Suppressor macrophage treated with lipopolysaccharide for 4 hours (primary cell): ENCODE data around the gene WDR76.
"Not testable (repeated sequence)": the region's sequence is repeated elsewhere in the genome, so short reads cannot be mapped to it uniquely, and the experiment has no call there.

Experiments used
- DNase-seq: peaks from one replicate; pipeline ENCODE4 v3.0.0-alpha.2; 2020

WDR76 gene

DNA sequence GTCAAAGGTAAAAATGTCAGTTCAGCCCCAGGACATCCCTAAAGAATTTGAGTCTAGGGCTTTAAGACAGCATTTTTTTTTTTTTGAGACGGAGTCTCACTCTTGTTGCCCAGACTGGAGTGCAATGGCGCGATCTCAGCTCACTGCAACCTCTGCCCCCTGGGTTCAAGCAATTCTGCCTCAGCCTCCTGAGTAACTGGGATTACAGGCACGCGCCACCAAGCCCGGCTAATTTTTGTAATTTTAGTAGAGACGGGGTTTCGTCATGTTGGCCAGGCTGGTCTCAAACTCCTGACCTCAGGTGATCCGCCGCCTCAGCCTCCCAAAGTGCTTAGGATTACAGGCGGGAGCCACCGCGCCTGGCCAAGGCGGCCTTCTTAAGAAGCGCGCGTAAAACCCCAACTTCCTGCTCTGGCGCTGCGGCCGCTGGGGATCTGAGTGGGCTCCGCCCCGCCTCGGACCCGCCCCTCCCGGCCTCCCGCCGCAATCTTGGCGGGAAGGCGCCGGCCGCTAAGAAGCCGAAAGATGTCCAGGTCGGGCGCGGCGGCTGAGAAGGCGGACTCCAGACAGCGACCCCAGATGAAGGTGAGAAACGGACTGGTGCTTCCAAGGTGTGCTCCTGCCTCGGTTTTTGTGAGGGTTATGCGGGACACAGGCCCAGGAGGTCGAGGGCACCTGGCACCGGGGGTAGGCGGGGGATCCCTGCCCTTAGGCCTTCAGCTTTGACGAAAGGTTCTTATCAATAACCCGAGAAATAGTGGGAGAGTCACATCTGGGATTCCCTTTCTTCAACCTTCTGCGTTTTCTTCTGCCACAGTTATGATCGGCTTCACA, at the start of gene WDR76:
TSS of gene WDR76 (plus strand) at position 495 of the 834 bp plus-strand sequence. CDS start at position 526, 31 bp downstream.
- DNase-seq: peak; percentile 90

DNA sequence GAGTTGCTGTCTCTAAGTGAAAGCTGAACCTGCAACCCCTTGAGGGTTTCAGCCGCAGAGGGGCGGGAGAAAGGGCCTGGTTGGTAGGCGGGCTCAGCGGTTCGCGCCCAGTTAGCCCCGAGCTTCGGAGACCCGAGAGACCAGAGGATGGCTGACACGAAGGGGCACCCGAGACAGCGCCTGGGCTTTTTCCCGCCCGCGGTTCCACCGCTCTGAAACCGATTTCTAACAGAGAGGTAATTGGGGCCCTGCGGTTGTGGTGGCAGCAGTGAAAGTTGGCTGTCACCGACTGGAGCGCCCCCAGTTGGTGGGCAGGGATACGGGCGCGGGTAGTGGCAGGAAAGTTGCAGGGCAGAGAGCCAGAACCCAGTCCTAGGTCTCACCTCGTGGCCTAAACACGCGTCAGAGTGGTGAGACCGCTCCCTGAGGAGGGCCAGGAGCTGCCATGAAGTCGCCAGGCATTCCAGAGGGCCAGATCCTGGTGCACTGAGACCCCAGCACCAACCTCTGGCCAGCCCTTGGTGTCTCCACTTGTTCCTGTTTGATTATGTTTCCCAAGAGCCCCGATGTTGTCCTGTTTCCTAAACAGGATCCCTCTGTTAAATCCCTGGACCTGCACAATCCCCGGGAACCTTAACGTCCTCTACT, 49.4 kb upstream of the WDR76 start:
- DNase-seq: peak; percentile 70

DNA sequence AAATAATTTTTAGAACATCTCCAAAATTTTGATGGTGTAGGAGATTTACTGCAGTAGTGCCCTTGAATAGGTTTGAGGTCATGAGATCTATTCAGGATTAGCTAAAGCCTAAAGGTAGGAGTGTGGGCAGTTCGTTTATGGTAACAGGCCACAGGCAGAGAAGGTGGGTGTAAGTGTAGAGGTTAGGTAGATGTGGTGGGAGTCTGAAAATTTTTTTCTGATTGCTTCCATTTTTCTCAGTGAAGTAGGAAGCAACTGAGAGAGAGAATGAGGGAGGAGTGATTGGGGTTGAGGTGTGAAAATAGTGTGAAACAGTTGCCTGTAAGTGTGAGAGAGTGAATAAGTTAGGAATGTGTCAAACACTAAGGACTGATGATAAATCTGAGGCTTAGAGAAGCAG, 47.8 kb upstream of the WDR76 start:
- DNase-seq: no peak

DNA sequence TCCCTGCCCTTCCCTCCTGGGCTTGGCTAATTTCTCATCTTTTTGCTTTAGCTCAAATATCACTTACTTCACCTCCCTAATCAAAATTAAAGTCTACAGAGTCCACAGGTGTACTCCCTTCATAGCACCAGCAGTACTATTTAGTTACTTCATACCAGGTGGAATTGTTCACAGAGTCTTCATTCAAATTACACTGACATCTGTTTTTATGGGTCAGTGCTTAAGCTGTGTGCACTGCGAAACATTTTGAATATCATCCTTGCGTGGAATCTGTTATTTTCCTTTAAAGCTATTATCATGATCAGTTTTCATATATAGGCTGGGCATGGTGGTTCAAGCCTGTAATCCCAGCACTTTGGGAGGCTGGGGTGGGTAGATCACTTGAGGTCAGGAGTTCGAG, 37.4 kb upstream of the WDR76 start:
- no peak for DNase-seq

DNA sequence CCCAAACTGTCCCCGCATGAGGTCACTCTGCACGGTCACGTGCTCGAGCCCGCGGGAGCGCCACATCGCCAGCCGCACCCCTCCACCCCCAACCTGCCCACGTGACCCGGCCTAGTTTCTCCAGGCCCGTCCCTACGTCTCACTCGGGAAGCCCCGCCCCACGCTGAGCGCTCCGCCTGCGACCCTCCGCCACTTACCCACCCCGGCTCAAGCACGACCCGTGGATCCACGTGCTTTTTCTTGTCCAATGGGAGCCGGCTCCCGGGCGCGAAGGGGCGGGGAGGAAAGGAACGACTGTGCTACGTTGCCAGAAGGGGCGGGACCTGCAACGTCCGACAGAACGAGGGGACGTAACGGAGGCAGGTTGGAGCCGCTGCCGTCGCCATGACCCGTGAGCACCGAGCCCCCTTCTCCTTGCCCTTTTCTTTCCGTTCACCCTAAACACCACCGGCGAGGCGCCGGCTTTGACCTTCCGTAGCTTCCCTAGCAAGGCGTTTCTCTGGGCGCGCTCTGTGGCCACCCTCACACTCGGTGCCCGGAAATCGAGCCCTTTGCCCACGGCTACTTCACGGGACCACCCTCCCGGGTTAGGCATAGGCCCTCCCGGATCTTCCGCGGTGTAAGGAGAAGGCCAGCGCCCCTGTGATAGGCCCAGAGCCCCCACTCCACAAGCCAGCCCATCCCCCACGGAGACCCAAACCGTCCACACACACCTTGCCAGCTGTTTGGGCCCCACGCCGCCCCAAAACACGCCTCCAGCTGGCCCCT, 34.6 kb upstream of the WDR76 start, which contains the start of gene SERF2:
TSS of gene SERF2 (plus strand) at position 328 of the 768 bp plus-strand sequence. CDS start at position 385, 57 bp downstream.
- peak; percentile 100 for DNase-seq

DNA sequence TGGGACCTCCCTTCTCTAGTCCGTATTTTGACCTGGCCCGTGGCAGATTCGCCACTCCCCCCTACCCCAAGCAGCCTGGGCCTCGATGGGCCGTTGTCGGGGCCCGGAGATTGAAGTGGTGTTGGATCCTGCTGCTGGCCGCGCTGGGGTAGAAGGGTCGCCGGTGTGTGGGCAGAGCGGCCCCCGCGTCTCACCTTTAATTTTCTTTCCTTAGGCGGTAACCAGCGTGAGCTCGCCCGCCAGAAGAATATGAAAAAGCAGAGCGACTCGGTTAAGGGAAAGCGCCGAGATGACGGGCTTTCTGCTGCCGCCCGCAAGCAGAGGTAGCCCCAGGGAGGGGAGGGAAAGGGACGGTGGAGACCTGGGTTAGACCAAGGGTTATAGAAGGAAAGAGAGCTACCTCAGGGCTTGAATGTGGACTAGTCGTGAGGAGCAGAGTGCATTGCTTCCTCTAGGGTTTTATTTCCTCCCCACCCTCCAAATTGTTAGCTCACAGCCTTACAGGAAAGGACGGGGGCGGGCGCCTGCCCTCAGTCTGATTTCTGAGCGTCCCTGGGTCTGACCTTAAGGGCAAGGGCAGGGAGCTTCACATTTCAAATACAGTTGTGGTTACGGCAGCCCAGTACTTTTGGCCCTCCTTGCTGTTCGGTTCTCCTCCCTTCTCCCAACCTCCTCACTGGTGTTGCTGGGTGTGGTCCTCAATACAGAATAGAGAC, 33.9 kb upstream of the WDR76 start:
- peak; percentile 73 for DNase-seq

DNA sequence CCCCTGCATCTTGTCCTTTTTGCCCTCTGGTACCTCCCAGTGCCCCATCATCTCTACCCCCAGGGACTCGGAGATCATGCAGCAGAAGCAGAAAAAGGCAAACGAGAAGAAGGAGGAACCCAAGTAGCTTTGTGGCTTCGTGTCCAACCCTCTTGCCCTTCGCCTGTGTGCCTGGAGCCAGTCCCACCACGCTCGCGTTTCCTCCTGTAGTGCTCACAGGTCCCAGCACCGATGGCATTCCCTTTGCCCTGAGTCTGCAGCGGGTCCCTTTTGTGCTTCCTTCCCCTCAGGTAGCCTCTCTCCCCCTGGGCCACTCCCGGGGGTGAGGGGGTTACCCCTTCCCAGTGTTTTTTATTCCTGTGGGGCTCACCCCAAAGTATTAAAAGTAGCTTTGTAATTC, 33.2 kb upstream of the WDR76 start:
- no peak for DNase-seq

DNA sequence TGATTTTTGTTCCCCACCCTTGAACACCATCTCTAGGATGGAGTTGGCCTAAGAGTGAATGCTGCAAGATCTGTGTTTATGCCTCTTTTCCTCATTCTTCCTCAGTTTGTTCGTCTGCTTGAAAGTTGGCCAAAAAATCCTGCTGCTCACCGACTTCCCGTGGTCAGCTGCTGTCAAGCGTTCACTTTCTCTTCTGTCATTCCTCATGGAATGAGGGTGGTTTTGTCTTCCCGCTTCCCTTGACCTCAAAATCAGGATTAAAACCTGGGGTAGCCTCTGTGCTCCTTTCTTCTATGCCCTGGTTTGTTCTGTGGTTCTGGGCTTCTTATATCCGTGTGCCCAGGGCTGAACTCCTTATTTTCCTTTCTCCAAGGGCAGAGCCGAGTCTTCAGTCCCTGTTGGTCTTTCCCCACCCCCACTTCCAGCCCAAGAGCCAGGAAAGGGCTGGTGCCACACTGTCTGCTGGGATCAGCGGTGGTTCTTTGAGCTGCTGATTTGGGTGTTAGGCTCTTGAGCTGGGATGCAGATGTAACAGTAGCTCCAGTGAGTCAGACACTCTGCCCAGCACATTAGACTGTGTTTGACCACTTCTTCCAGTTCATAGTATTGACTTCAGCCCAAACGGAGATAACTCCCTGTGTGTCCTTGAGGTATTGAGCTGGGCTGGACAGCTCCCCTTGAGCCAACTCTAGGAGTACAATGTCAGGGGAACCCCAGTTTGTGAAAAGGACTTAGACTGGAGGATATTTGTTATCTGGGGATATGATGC, 32.3 kb upstream of the WDR76 start:
- no peak for DNase-seq

DNA sequence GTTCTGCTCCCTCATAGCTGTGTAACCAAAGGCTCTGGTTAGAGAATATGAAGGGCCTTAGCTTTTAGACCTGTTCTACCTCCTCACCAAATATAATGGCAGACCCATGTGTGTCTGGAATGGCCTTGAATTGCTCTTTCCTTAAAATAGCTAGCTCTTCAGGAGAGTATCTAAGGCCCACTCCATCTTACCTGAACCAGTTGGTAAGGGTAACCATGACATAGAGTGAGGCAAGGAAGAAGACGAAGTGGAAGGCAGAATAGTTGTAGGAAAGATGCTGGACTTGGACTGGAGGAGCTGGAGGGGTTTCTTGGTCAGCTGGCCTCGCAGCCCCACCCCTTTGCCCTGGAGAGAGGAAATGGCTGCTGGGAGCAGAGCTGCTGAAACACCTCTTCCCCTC, 31.6 kb upstream of the WDR76 start:
- DNase-seq: no peak

DNA sequence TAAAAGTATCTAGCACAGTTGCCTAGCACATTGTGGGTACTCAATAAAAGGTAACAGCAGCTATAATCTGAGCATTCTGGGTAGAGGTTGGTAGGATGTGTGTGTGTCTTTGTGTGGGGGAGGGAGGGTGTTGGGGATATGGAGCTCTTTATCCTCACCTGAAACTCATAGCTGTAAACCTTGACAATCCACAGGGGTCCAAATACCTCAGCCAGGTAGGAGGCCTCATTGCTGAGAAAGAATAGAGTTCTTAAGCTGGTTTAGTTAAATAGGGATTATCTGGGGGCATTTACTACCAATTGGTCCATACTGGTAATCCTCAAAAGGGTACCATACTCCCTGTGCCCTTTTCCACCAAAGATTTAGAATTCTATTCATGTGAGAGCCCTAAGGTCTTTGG, 30.8 kb upstream of the WDR76 start:
- no peak for DNase-seq

DNA sequence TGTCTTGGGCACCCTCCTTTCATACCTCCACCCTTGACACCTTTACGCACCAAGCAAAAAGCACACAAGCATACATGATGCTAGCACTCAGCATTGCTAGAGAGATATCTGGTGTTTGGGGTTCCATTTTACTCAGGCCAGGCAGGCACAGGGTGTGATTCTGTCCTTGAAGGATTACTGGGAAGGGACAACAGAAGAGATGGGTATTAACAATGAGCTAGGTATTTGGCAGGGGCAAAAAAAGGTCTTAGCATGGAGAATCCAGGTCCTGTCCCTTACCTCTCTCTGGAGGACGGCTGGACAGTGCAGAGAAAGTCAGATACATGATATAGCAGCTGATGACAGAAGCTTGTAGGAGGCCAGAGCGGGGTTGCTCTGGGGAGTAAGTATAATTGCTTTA, 30.2 kb upstream of the WDR76 start:
- no peak for DNase-seq

DNA sequence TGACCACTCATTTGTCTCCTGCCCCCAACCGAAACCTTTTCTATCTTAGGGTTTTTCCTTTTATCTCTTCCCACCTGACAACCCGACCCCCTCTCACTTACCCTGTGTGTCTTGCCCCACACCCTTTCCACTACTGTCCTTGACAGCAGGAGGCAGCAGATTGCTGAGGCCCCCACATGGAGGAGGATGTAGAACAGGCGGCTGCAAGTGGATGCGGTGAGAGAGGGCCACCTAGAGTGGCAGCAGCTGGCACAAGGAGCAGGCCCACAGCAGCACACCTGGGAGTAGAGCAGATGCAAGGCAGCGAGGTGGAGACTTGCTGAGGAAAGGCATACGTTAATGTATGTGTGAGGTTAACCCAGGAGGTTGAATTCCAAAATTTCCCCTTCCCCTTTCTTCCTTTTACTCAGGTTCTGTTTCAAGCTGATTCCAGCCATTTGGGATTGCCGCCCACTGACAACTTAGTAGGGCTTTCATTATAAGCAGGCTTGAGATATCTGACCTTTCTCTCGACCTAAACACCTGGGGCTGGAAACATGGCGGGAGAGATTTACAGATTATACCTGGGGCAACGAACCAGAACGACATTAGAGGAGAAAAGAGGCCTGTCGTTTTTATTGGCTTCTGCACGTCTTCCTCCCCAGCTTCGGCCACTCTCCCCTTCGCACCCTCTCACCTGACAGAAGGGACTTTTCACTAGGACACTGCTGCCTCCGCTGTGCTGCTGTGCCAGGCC, 27.4 kb upstream of the WDR76 start:
- no peak for DNase-seq

DNA sequence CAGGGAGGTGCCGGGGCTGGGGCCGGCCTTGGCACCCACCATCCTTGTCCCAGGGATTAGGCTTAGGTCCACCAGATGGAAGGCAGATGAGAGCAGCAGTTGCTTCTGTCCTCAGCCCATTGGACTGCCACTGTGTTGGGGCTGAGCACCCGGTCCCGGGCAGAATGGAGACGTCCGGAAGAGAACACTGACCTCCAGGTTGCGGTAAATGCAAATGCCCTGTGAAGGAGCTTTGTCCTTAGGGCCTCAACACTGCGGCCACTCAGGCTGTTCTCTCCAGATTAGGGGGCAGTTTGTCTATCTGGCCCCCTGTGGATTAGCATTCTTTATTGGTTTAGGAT, 26.9 kb upstream of the WDR76 start, which contains the start of gene SERINC4:
TSS of gene SERINC4 (minus strand) at position 276 of the 341 bp plus-strand sequence. CDS start at position 42, 234 bp downstream.
- no peak for DNase-seq

DNA sequence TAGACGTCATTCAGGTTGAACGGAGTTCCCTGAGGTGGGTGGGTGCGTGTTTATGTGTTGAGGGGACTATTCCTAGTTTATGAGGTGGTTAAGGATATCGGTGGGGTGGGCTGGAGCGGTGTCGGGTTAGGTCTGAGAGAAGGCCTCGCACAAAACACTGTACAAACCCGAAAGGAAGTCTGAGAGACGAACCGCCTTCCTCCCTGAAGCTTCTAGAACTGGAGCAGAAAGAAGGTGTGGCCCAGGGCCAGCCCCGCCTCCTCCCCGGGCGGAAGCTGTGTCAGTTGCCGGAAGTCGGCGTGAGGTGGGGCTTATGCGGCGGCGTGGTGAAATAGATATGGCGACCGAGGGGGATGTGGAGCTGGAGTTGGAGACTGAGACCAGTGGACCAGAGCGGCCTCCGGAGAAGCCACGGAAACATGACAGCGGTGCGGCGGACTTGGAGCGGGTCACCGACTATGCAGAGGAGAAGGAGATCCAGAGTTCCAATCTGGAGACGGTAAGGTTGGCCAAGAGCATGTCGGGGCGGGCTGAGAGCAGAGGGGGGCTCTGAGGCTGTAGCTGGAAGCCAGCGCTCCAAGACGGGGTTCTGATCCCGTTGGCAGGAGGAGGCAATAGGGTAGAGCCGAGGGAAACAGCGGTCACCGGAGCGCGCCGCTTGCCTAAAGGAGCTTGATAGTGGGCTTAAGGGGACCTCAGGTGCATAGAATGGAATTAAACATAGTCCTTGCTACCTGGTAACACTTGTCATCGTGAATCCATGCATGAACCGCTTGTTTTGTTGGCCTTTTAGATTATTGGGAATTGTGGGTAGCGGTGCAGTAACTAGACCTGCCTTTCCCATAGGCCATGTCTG, 26.3 kb upstream of the WDR76 start, which contains the start of gene HYPK:
TSS of gene HYPK (plus strand) at position 314 of the 856 bp plus-strand sequence. CDS start at position 338, 24 bp downstream.
- peak; percentile 90 for DNase-seq

DNA sequence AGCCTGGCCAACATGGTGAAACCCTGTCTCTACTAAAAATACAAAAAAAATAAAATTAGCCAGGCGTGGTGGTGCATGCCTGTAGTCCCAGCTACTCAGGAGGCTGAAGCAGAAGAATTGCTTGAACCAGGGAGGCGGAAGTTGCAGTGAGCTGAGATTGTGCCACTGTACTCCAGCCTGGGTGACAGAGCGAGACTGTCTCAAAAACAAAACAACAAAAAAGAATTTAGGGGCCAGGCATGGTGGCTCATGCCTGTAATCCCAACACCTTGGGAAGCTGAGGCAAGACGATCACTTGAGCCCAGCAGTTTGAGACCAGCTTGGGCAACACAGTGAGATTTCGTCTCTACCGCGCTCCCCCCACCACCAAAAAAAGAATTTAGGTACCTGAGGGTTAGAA, 24.1 kb upstream of the WDR76 start:
- DNase-seq: not testable (repeated sequence)

DNA sequence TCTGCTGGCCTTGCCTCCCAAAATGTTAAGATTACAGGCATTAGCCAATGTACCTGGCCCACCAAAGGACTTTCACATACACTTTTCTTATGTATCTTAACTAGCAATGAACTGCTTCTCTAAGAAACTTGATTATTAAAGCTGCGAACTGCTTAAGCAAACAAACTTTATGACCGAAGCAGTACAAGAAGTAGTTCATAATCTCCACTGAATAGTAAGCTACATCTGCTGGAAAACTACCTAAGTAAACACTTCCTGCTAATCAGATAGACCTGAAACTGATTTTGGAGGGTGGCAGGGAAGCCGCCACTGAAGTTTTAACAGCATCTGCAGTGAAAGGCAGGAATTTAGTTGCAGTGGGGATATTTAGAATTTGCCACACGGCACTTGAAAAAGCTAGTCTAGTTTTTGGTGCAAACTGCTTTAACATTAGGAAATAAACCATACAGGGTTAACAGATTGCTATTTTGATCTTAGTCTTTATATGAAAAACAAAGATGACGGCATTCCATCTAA, 18.3 kb upstream of the WDR76 start:
- no peak for DNase-seq

DNA sequence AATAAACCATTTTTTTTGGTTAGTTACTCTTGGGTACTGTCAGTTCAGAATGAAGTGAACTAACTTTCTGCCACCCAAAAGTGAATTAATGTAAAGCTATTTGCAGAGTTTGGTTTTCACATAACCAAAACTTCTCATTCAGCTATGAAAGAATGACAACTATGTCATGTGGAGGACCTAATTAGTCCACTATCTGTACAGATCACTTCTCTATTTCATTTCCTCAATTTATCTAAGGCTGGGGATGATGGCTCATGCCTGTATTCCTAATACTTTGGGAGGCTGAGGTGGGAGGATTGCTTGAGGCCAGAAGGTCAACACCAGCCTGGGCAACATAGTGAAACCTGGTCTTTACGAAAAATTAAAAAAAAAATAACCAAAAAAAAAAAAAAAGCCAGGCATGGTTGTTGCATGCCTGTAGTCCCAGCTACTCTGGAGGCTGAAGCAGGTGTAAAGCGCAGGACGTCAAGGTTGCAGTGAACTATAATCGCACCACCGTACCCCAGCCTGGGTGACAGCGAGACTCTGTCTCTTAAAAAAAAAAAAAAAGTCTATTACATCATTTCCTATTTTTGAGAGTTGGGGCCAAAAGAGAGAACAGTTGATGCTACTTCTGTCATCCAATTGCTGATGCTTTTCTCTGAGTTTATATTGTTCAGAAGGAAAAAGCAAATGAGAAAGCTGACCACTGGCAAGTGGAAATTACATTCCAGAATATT, 17.7 kb upstream of the WDR76 start:
- peak; percentile 82 for DNase-seq

DNA sequence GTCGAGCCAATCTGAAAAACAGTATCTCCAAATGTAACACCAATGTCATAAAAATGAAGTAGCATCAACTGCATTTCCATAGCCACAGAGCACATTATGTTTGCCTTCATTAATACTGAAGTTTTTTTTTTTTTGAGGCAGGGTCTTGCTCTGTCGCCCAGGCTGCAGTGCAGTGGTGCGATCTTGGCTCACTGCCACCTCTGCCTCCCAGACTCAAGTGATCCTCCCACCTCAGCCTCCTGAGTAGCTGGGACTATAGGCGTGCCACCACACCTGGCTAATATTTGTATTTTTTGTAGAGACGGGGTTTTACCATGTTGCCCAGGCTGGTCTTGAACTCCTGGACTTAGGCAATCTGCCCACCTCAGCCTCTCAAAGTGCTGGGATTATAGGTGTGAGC, 11.7 kb upstream of the WDR76 start:
- DNase-seq: not testable (repeated sequence)

DNA sequence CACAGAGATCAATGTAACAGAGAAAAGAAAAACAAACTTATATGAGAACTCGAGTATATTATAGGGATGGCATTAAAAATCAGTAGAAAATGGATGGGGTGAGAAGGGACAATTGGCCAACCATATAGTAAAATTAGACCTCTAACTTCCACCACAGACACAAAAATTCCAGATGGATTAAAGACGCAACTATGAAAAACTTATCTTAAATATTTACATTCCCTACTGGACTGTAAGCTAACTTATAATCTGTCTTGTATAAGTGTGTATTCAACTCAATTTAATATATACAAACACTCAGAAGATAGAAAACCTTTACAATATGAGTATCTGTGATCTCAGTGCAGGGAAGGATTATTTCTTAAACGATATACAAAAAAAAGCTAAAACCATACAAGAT, 5.3 kb upstream of the WDR76 start:
- no peak for DNase-seq
